ENCODE measurements around the gene PTCH1. TPM values are rescaled to one million over a fixed set of nuclear protein-coding genes. Genes with fewer than 3 reads are reported as not detected.

Gene PTCH1
- polyA plus RNA-seq, 3 donors = 2.7 to 5.4 (median 4.0) TPM

DNA sequence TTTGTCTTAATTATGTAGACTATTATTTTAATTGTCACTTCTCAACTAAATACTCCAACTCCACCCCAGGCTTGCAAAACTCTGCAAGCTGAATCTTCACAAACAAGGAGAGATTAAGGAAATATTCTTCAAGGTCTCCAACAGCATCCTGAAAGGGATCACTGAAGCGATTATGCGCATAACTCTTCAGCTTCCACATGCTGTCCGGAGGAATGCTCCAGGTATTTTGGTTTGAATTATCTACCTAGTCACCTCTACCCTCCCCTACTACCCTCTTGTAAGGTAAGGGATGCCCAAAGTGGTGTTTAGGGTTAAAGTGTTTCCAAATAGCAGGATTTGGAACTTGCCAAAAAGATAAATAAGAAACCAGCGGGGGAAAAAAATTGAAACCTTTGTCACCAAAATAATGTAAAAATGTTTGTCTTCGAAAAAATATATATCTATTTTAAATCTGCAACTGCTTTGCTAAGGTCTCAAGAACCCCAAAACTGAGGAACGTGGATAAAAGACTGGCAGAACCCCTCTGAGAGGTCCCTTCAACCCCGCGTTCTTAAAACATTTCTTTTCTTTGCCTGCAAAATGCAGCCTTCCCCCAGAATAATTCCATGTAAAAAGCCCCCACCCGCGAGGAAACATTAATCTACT, 11.6 kb downstream of the PTCH1 start:
- 24 to 27% (median 25%) methylated on average over 10 of the region's 10 CpGs for WGBS, 3 donors
- no peak overlapping the region for H3K27ac ChIP-seq (ENCODE audit: low read depth, low read length)

- no peak overlapping the region for H3K27ac ChIP-seq (ENCODE audit: low read depth, low read length)
- 66 to 74% (median 71%) methylated on average over 15 of the region's 15 CpGs for WGBS, 3 donors
These were observed 12.5 kb downstream of the PTCH1 start for GRCh38 chr9:95504053-95504963.

DNA sequence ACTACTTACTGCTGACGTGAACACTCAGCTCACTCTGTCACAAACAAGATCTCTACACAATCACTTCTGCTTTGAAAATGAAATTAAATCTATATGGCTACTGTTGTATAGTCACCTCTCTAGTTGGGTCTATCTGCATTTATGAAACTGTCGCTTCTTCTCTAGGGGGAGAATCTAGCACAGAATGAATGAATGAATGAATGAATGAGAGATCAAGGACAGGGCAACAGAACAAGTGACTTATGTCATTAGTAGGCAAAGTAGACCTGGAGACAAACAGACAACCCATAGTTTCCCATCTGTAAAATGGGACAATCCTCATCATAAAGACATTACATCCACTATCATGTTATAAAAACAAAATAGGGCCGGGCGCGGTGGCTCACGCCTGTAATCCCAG, 13.4 kb downstream of the PTCH1 start:
- 81 to 93% (median 93%) methylated on average over 2 to 6 of the region's 6 CpGs for WGBS, 3 donors
- H3K27ac ChIP-seq (ENCODE audit: low read depth, low read length) = no peak overlapping the region

- no peak overlapping the region for H3K27ac ChIP-seq (ENCODE audit: low read depth, low read length)
- 84 to 90% (median 87%) methylated on average over 3 of the region's 3 CpGs for WGBS, 3 donors
These were observed 14.5 kb downstream of the PTCH1 start for GRCh38 chr9:95502248-95502647.

DNA sequence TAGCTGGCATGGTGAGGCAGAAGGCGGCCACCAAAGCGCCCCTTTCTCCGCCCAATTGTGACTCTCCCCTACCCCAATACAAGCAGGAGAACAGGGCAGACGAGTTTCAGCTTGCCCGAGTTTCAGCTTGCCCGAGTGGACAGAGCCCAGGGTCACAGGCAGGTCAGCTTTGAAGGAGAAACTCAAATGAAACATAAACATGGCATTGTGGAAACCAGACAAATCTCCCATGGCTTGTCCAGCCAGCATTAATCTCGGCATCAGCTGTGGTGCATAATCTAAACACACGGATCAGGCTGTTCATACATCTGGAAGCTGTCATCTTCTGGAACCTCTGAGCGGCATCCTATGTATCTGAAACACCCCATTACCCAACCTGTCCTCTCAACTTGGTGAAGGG, 16.9 kb downstream of the PTCH1 start:
- H3K27ac ChIP-seq (ENCODE audit: low read depth, low read length) = no peak overlapping the region
- WGBS, 3 donors = 61 to 82% (median 79%) methylated on average over 9 of the region's 9 CpGs

GRCh38 chr9:95499046-95499676, 17.6 kb downstream of the PTCH1 start:
- H3K27ac ChIP-seq (ENCODE audit: low read depth, low read length) = no peak overlapping the region
- 80 to 88% (median 86%) methylated on average over 6 of the region's 6 CpGs for WGBS, 3 donors

GRCh38 chr9:95498641-95499040, 18.1 kb downstream of the PTCH1 start:
- no peak overlapping the region for H3K27ac ChIP-seq (ENCODE audit: low read depth, low read length)
- 68 to 83% (median 83%) methylated on average over 4 of the region's 4 CpGs for WGBS, 3 donors

- no peak overlapping the region for H3K27ac ChIP-seq (ENCODE audit: low read depth, low read length)
- WGBS, 3 donors = 55 to 58% (median 55%) methylated on average over 3 of the region's 3 CpGs
These were observed 19.0 kb downstream of the PTCH1 start for GRCh38 chr9:95497772-95498171.

GRCh38 chr9:95496687-95497086, 20.1 kb downstream of the PTCH1 start:
- WGBS, 3 donors = 54 to 85% (median 58%) methylated on average over 2 of the region's 2 CpGs

GRCh38 chr9:95495961-95496360, 20.8 kb downstream of the PTCH1 start:
- 79 to 87% (median 86%) methylated on average over 12 of the region's 12 CpGs for WGBS, 3 donors
- H3K27ac ChIP-seq (ENCODE audit: low read depth, low read length) = no peak overlapping the region

More at GRCh38 chr9:95496687-95497086, 20.1 kb downstream of the PTCH1 start:
- no peak overlapping the region for H3K27ac ChIP-seq (ENCODE audit: low read depth, low read length)

GRCh38 chr9:95495529-95495928, 21.2 kb downstream of the PTCH1 start:
- no peak overlapping the region for H3K27ac ChIP-seq (ENCODE audit: low read depth, low read length)
- WGBS, 3 donors = 70 to 85% (median 82%) methylated on average over 3 of the region's 3 CpGs

- 68 to 75% (median 74%) methylated on average over 29 of the region's 29 CpGs for WGBS, 3 donors
- H3K27ac ChIP-seq (ENCODE audit: low read depth, low read length) = no peak overlapping the region
These were observed 22.1 kb downstream of the PTCH1 start for GRCh38 chr9:95494416-95495371.

DNA sequence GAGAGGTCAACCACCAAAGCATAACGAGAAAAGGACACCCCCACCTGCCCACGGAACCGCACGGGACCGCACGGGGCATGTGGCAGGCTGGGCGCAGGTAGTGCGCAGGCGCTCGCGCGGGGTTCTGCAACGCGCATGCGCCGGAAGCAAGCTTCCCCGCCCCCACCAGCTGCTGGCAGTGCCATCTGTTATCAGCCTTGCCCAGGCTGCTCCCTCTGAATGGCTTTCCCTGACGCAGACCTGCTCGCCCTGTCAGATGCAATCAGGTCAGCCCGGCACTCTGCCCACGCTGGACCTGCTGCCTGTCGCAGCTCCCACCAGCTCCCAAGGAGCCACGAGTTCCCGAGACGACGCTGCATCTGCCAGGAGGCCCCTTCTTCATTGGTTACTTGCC, 22.8 kb downstream of the PTCH1 start:
- no peak overlapping the region for H3K27ac ChIP-seq (ENCODE audit: low read depth, low read length)
- 92 to 96% (median 96%) methylated on average over 26 of the region's 26 CpGs for WGBS, 3 donors

DNA sequence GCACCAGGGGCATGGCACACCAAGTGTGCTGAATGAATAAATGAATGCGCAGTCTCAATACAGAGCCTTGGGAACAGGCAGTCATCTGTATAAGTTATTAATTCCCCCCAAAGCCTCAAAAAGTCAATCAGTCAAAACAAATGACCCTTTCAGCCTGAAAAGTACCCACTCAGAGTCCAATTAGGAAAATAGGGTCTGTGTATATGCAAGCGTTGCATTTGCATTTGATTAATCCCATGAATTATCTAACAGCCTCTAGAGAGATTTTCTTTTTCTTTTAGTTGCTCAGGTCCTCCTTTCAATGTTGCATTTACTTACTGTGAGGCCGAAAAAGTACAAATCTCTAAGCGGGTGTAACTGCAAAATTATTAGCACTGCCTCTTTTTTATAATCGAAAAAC, 23.4 kb downstream of the PTCH1 start:
- 95% methylated on average over 5 of the region's 5 CpGs for WGBS, 3 donors

DNA sequence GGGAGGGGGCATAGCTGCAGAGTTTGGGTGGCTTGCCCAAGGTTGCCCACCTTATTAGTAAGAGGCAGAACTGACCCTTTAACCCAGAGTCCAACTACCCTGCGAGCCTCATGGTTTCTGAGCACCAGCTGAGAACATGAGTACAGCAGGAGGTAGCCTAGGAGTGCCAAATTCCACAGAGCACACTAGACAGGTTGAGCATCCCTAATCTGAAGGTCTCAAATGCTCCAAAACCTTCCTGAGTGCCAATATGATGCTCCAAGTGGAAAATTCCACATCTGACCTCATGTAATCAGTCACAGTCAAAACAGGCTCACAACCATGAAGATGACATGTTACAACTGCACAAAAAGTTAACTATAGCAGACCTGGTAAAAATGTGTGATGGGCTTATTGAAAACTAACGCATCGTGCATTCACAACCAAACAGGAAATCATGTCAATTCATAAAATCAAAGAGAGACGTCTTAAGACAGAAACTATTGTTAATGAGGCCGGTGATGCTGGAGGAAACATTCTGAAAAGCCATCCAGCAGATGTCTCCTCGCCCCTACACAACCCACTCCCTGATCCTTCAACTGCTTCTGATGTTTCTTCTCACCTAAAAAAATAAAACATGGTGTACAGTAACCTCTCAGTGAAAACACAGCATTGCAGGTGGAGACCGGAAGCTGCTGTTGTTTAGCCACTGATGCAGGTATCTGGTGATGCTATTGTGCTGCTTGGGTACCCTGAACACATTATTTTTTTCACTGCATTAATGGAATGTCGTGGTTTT, 25.0 kb downstream of the PTCH1 start:
- WGBS, 3 donors = 79 to 85% (median 81%) methylated on average over 8 of the region's 8 CpGs
- no peak overlapping the region for H3K27ac ChIP-seq (ENCODE audit: low read depth, low read length)

More for the DNA sequence above, 23.4 kb downstream of the PTCH1 start:
- no peak overlapping the region for H3K27ac ChIP-seq (ENCODE audit: low read depth, low read length)

- no peak overlapping the region for H3K27ac ChIP-seq (ENCODE audit: low read depth, low read length)
- 72 to 87% (median 82%) methylated on average over 5 of the region's 5 CpGs for WGBS, 3 donors
These were observed 27.8 kb downstream of the PTCH1 start for GRCh38 chr9:95488954-95489353.

- H3K27ac ChIP-seq (ENCODE audit: low read depth, low read length) = no peak overlapping the region
- 25 to 95% (median 95%) methylated on average over 5 of the region's 5 CpGs for WGBS, 3 donors
These were observed 30.5 kb downstream of the PTCH1 start for GRCh38 chr9:95486318-95486717.
